Stimulated activated CD4-positive, alpha-beta T cell treated with anti-CD3 and anti-CD28 coated beads, TNF-alpha, amount 100 ng/mL, for 1 hour (primary cell): ENCODE measurements around the gene SCAANT1.
A peak's percentile ranks its signal among the peaks of the same experiment; 100 is the strongest.

Experiments
- DNase-seq, 3 donors: peaks; one replicate each; pipeline ENCODE4 v3.0.0-alpha.2; 2020; ENCODE audit warnings: low read depth in 3 of 3, low spot score in 1 of 3

Gene SCAANT1

DNA sequence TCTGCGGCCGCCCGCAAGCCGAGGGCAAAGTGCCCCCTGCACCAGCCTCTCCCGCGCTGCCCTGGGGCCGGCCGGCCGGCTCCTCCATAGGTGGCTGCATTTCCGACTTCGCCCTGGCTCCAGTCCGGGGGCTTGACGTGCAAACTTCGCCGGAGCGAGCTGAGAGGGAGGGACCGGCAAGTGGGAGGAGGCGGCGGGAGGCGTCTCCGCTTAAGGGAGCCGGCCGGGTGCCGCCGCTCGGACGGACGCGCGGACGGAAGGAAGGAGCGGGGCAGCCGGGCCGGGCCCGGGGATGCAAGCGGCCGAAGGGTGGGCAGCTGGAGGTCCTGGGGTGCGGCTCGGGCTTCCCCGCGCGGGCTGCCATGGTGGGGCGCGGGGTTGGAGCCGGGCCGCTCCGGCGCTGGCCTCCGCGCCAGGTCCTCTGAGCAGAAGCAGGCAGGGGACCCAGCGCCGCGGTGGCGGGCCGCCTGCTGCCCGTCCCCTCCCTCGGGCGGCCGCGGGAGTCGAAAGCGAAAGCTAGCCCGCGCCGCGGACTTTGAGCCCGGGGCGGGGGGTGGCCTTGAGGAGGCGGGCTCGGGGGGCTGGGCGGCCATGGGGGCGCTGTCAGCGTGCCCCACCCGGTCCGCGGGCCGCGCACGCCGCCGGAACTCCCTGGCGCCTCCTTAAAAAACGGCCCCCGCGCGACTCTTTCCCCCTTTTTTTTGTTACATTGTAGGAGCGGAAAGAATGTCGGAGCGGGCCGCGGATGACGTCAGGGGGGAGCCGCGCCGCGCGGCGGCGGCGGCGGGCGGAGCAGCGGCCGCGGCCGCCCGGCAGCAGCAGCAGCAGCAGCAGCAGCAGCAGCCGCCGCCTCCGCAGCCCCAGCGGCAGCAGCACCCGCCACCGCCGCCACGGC, at the start of gene SCAANT1:
Gene SCAANT1 (minus strand): TSS at position 511 of the 895 bp plus-strand sequence.
- peak; percentile 56 to 74 (median 72) for DNase-seq

DNA sequence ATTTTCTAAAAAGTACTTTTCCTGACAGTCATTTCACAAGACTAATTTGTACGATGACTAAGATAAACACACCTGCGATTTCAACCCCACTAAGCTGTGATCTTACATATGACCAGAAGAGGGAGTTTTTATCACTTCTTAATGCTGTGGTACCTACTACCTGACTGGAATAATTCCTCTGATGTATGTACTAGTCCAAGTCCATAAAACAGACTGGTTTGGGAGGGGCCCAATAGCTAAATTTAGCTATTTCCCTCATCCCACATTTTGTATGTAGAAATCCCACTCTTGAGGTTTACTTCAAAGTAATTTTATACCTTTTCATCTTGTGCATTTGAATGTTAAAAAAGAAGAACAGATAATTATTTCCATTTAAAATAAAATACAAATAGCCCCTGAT, 49.7 kb upstream of the SCAANT1 start:
- DNase-seq, result no peak

DNA sequence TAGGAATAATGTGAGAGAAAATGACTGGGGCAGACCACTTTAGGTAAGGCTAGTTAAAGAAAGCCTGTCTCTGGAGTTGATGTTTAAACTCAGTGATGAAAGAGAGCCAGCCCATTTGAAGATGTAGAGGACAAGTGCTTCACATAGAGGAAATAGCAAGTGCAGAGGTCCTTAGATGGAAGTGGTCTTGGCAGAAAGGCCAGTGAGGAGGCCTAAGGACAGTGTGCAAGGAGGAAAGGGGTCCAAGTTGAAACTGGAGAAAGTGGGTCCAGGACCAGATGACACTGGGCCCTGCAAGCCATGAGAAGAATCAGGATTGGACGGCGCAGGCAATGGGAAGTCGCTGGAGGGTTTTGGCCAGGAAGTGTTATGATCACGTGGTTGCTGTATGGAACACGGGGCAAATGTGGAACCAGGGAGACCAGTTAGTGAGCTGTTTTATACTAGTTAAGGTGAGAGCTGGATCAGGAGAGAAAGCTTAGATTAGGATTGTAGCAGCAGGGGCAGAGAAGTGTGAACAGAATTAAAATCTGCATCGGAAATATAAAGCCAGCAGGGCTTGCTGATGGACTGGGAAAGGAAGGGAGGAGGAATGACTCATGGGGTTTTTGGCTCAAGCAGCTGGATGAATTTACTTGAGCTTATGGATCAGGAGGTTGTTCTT, 48.0 kb upstream of the SCAANT1 start:
- DNase-seq, result no peak

DNA sequence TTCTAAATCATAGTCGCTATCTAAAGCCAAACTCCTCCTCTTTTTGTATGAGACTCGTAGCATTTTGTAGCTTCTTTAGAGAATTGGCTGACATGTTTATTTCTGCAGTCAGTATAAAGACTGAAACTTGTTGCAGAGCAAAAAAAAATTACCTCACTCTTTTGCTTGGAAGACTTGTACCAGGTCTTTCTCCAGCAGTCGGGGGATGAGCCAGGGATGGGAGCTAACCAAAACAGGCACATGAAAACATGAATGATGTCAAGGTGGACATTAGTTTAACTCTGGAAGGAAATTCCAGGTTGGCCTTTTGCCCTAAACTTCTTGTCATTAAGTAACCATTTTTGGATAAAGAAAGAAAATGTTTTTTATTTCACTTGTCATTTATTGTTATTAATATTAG, 47.0 kb upstream of the SCAANT1 start:
- no peak for DNase-seq

DNA sequence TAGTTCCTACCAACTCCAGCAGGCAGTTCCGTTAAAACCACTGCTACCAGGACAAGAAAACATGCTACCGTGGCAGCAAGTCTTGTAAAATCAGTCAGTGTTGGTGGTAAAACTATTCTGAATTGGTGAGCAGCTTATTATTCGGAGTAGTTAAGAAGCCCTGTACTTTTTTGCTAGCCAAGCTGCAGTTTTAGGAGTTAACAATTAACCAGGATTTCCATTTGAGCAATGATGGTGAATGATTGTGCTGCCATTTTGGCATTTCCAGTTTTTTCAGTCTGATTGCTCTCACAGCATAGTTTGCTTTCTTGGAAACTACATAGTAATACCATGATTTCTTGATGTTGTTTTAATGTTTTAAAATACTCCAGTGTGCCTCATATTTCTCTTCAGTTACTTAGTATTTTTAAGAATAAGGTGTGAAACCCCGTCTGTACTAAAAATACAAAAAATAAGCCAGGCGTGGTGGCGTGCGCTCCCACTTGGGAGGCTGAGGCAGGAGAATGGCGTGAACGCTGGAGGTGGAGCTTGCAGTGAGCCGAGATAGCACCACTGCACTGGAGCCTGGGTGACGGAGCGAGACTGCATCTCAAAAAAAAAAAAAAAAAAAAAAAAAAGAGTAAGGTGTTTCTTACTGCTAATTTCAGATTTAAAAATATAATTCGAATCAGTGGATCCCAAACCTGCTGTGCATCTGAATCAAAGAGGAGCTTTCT, 43.8 kb upstream of the SCAANT1 start:
- no peak for DNase-seq

DNA sequence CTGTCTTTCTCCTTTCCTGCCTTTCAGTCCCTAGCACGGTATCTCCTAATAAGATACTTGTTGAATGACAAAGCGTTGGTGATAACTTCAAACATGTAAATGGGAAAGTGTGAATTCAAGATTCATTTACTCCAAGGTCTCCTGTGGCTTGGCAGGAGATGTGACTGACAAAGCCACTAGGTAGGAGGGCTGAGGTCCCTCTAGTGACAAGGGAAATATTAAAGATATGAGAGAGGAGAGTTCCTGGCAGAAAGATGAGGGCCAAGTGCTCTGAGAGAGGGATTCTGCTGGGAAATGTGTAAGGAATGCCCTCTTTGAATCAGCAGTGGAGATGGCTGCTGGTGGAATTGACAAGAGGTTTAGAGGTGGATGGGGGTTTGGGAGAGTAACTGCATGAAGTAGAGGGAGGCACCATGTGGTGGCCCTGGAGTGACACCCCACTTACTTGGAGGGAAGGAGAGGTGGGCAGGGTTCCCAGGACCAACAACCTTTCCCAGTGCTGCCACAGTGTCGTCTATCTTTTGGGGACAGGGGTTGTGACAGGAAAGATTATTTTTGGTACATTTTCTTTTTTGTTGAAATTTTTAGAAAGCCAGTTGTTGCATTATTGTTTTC, 43.0 kb upstream of the SCAANT1 start:
- no peak for DNase-seq

DNA sequence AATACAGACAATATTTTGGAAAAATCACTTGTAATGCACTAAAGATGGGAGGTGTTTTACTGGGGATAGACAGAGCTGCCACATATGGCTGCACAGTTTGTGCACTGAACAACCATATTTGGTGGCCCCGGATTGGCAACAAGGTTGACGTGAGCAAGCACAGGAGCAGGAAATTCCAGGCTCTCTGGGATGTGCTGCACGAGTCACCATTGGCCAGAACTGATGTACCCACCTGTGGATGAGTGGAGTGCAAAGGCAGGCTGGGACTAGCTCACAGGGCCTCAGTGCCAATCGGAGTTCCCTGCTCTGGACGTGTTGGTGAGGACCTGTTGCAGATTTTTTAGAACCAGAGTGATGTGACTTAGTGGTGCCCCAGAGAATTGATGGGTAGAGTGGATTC, 42.0 kb upstream of the SCAANT1 start:
- no peak for DNase-seq

DNA sequence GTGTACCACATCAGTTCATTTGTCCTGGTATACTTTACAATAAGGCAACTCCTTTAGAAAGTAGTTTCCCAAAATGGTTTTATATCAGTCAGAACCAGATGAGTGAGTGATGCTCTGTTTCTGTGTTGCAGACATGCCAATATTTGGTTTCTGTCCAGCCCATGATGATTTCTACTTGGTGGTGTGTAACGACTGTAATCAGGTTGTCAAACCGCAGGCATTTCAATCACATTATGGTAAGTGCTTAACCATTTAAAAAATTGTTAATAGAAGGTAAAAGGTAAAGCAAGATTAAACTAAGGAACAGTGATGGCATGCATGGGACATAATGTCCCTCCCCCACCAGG, 40.0 kb upstream of the SCAANT1 start:
- no peak for DNase-seq

DNA sequence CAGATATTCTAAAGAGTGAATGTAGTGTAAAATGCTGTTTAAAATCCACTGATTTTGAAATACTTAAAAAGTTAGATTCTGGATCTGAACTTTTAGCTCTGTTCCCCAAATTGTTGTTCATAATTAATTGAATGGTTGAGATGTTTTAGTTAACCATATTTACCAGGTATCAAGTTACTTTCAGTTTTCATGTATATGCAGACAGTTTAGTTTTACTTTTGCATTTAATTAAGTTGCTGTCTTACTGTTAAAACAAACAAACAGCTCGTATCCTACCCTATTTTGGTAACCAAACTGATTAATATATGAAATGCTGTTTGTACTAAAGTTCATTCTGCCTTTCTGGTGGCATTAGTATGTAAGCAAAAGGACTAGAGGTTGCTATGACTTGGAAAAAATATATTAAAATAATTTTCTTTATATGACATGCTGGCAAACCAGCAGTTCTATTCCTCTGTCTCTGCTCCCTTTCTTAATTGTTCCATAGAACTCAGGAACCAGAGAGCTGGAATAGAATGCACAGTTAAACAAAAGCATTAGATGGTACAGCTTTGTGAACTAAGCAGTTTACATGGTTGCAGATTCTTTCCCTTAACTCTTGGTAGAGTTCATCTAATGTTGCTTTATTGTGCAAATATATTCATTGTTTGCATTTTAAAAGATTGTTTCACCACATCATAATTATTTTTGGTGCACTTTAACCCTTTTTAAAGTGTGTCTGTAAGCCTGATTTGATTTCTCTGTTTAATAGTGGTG, 39.5 kb upstream of the SCAANT1 start:
- DNase-seq, result no peak

DNA sequence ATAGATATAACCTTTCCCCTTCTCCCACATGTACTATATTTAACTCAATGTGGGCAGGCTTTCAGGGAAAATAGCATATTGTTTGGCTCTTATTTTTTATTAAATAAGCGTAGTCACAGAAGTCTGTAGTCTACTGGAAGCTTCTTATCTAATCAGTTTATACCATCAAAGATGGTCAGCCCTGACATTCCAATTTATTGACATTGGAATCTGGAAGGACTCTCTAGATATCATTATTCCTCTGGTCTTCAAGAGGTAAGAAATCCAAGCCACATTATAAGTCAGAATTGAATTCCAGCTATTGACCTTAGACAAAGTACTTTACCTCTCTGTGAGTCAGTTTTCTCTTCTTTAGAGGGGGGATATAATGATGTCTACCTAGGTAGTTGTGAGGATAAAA, 38.5 kb upstream of the SCAANT1 start:
- DNase-seq, result no peak

DNA sequence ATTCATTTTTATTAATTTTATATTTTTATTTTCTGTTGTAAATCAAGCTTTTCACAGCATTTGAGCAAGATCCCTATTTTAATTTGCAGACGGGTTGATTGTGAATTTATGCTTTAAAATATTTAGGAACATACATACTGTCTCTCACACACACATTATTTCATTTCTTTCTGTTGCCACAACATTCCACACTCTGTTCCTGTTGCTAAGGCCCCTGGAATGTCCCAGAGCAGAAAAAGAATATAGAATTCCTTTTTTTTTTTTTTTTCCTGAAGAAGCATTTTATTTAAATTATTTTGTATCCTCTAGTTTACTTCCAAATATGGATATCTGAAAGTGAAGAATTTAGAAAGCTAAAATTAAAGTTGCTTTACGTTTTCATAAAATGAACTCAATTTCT, 36.8 kb upstream of the SCAANT1 start:
- no peak for DNase-seq

DNA sequence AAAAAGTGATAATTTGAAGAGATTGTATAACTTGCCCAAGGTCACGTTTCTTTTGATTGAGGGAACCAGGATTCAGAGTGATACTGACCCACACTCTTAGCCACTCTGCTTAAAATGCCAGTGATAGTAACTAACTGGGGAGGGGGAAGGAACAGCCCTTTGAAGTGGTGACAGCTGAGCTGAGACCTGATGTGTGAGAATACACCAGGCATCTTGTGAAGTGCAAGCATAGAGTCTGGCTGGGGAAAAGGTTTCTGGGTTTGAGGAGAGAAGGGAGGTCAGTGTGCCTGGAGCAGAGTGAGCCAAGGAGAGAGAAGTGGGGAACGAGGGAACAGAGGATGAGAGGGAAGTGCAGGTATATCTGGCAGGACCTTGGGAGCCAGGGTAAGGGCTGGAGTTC, 35.4 kb upstream of the SCAANT1 start:
- DNase-seq, result no peak

DNA sequence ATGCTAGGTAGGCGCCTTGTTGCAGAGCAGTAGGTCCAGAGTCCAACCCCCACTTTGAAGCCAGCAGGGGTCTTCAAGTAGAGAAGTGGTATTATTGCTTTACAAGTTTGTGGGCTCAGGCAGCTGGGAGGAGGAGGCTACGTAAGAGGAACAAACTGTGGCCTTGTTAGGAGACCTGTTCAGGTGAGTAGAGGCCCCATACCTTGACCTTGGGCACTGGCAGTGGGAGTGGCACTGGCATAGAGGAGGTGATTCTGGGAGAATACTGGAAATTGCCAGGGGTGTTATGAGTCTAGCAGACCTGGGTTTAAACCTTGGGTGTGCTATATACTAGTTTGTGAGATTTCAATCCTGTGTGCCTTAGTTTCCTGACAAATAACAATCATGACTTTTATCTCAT, 34.6 kb upstream of the SCAANT1 start:
- no peak for DNase-seq

DNA sequence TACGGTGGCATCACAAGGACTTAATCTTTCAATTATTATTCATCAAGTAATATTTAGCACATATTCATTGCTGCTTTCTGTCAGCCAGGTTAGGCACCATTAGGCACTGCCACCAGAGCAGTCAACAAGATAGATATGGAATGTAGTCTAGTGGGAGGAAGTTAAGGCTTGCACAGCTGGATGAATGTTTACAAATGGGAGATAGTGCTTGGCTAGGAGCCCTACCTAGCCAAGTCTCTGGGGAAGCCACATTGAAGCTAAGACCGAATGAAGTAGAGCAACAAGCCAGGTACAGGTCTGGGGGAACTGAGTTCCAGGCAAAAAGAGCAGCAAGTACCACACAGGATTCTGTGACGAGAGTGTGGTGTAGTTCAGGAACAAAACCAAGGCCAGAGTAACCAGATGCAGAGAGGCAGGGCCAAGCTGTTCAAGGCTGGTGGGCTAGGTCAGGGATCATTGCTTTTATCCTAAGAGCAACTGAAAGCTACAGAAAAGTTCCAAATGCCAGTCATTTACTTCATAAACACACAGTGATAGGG, 33.4 kb upstream of the SCAANT1 start:
- DNase-seq, result no peak

DNA sequence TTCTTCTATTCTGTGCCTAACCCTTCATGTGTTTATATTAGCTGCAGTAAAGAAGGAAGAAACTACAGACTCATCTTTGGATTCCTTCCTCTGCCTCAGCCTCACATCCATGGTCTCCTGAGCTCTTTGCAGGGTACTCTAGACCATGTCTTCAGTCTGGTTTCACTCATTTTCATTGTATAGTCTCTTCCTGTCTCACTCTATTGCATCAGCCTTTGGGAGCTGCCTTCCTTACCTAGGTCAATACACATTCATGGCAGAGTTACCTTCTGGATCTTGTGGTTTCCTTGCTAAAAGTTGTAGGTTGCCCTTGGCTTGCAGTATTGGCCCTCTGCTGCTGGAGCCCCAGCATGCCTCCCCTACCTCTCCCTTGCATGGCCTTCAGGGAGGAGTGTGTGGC, 31.5 kb upstream of the SCAANT1 start:
- DNase-seq, result no peak

DNA sequence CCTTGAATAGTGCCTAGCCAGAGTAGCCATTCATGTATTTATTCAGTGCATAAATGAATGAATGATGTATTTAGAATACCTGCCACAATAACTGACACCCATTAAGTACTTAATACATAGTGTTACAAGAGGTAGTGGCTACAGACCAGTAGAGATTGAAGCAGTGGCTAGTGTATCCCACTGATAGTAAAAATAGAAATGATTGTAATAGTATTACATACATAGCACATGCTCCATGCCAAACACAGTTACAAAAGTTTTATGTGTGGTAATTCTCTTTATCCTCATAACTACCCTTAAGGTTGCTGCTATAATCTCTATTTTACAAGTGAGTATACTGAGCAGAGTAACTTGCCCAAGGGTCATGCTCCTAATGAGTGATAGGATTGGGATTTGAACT, 30.3 kb upstream of the SCAANT1 start:
- no peak for DNase-seq

DNA sequence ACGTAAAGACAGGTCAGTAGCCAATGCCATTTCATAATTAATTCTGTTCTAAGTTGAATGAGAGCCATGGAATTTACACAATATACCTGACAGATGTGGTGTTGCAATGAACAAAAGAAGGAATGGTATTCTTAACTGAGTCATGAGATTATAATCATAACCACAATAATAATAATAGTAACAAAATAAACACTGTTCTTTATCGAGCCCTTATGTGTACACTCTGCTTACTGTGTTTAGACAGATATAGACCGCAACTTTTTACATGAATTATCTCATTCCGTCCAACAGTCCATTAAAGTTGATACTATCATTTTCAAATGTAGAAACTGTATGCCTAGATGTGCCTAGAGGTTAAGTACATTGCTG, 28.2 kb upstream of the SCAANT1 start:
- DNase-seq, result no peak

DNA sequence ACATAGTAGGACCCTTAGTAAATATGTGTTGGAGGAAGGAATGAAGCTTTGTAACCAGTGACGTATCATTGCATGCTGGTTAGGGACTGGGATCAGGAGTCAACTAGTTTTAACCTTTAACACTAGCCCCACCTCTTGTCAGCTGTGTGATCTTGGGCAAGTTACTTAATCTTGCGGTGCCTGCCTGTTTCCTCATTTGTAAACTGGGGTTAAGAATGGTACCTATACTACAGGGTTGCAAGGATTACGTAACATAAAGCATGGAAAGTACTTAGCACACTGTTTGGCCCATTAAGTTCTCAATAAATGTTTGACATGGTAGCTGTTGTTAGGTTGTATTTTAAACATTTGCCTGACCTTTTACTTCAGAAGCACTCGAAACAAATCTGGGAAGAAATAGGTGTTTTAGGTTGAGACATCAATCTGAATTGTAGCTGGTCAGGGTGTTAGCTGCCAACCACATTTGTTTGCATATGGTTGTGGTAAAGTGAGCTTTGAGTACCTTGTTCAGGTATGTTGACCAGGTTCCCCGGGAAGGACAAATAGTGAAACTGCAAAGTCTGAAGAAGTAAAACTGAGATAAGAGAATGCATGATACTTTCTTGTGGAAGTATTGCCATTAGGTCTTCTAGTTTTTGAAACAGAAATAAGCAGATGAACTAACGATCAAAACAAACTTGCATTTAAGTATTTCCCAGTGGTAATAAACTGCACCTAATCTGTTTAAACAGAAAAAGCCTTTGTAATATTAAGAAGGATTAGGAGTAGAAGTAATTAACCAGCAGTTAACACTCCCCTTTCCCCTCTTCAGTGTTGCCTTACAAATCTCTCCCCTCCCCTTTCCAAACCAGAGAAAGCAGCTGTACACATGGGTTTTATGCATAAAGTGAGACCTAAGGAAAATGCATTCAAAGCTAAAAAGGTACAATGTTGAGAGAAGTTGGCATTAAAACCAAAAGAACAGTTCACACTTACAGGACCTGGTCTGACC, 25.8 kb upstream of the SCAANT1 start:
- no peak for DNase-seq

DNA sequence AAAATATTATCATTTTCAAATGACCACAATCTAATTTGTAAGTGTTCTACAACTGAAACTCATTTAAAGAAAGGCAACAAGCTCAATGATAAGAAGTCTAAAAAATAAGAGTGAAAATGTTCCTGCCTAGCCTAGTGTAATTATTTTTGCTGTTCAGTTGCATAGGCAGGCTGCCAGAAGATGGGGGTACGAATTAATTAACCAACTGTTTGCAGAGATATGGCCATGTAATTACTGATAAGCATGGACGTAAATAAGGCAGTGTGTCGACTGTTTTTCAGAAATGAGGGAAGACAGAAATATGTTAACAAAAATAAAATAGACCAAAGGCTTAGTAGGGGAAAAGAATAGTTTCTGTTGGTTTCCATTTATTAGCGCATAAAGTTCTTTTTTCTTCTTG, 24.7 kb upstream of the SCAANT1 start:
- no peak for DNase-seq
